SK-N-DZ (cell line): Measurements from ENCODE around the gene STUB1.

Experiments used
- DNase-seq: peaks from one replicate; pipeline ENCODE4 v3.0.0-alpha.2; 2015; ENCODE audit warnings: low spot score

The STUB1 gene

GRCh38 chr16:724188-725040 lies 44.2 kb downstream of the STUB1 start:
- no peak for DNase-seq

- no peak for DNase-seq
Measured at GRCh38 chr16:725041-725376, 44.8 kb downstream of the STUB1 start.

DNA sequence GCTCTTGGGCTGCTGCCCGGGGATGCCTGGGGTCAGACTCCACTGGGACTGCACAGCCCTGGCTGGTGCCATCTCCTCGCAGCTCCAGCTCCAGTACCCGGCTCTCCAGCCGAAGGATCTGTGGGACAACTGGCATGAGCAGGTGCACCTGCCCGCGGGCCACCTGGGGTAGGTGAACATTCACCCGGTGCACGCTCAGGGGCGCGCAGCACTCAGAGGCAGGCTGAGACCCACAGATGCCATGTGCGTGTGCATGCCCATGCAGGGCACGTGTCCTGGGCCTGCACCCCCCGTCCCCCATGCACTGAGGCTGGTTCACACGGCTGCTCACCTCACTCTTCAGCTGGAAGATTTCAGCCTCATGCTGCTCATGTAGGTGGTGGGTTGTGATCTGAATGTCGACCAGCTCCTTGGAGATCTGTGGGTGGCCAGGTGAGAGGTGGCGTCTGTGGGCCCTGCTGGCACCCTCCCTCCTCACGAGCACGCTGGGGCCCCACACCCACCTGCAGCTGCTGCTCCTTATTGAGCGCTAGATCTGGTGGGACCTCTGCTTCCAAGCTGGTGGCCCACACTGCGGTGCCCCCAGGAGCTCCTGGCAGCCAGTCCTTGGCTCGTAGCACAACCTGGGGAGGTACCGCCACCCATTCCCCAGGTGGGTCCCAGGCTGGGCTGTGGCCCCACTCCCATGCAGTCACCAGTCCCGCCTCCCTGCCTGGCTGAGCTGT lies 45.4 kb downstream of the STUB1 start:
- DNase-seq: no peak

GRCh38 chr16:726188-726437 lies 45.9 kb downstream of the STUB1 start:
- DNase-seq: no peak

DNA sequence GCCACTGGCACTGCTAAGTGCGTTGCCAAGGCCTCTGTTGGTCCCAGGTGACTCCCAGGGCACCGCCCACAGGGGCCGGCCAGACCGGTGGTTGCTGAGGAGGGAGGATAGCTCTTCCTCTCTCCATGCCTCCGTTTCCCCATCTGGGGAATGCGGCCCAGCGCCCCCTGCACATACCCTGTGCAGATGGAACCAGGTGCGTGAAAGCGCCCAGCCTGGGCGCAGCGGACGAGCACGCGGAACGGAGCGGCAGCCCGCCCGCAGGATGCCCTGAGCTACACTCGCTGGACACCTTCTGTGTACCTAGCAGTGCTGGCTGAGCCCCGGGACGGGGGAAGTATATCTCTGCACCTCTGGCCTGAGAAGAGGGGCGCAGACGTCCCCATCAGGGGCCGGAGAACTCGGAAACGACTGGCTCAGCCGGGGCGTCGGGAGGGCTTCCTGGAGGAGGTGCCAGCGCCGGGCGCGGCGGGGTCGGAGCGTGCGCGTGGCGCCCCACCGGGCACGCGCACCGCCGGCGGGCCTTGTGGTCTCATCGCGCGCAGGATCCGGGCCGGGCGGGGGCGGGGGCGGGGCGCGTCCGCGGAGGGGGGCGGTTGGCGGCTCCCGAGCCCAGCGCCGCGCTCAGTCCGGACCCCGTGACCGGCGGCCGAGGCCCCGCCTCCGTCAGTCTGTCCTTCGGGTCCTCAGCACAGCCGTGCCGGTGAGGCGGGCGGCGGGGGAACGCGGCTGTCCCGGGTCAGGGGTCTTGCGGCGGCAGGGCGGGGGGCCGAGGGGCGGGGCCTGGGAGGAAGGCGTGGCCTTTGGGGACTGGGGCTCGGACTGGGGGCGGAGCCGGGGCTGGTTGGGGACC lies 46.5 kb downstream of the STUB1 start, which contains the start of the genes CCDC78 and HAGHL:
CCDC78 (minus strand) TSS at position 6 of the 853 bp plus-strand sequence. CDS start 76 bp downstream, outside the sequence.
HAGHL (plus strand) TSS at position 669 of the 853 bp plus-strand sequence. CDS start 404 bp downstream, outside the sequence.
- DNase-seq: no peak

- DNase-seq: no peak
Measured at GRCh38 chr16:727291-727977, 47.2 kb downstream of the STUB1 start.

GRCh38 chr16:728131-728889 lies 48.1 kb downstream of the STUB1 start:
- peak; percentile 83 for DNase-seq

DNA sequence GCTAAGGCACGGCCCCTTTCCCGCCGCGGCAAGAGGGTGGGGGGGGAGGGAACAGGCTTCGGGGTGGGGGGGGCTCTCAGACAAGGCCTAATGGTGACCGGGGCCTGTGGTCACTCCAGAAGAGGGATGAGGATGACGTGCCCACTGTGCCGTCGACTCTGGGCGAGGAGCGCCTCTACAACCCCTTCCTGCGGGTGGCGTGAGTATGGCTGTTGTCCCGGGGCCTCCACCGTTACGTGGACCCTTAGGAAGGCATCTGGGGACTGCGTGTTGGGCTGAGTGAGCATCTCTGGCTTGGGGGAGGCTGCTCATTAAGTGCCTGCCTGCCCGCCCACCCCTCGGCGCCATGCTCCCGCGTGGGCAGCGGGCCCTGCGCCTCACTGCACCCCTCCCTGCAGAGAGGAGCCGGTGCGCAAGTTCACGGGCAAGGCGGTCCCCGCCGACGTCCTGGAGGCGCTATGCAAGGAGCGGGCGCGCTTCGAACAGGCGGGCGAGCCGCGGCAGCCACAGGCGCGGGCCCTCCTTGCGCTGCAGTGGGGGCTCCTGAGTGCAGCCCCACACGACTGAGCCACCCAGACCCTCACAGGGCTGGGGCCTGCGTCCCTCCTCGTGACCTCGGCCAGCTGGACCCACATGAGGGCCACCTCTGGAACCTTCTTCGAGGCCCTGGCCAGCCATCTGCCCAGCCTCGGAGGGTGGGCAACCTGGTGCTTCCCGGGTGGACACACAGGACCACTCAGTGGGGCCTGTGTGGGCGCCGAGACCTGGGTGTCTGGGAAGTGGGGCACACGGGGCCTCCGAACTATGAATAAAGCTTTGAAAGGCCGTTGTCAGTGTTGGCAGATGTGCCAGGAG lies 48.9 kb downstream of the STUB1 start:
- no peak for DNase-seq

DNA sequence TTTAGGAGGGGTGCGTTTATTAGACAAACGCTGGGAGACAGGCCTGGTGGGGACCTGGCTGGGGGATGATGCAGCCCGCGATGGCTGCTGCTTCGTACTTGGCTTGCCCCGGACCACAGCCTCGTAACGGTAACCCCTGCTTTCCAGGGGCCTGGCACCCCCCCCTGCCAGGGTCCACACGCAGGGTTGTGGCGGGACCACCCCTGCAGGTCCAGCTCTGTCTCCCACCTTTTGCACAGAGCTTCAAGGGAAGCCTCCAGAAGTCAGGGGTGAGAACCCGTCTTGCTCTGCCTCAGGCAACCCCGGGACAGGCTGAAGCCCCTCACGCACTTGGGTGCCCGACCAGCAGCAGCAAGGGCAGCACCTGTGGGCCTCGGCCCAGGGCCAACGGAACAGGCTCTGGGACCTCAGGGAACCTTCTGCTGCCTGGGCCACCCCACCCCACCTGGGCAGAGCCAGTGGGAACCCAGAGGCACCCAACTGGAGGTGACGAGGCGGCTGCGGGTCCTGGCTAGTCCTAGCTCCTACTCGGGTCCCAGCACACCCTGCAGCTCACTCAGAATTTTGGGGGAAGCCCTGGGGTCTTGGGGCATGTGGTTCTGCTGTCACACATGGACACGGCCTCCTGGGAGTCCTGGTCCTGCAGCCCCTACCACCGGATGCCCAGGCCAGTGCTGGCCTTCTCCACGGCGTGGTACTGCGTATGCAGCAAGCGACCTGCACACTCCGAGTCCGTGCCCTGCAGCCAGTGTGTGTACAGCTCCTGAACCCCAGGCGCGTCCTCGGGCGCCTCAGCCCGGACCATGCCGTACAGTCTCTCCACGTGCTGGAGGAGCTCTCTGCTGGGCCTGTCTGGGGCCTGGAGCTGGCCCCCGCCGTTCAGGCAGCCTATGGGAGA lies 49.8 kb downstream of the STUB1 start:
- no peak for DNase-seq

DNA sequence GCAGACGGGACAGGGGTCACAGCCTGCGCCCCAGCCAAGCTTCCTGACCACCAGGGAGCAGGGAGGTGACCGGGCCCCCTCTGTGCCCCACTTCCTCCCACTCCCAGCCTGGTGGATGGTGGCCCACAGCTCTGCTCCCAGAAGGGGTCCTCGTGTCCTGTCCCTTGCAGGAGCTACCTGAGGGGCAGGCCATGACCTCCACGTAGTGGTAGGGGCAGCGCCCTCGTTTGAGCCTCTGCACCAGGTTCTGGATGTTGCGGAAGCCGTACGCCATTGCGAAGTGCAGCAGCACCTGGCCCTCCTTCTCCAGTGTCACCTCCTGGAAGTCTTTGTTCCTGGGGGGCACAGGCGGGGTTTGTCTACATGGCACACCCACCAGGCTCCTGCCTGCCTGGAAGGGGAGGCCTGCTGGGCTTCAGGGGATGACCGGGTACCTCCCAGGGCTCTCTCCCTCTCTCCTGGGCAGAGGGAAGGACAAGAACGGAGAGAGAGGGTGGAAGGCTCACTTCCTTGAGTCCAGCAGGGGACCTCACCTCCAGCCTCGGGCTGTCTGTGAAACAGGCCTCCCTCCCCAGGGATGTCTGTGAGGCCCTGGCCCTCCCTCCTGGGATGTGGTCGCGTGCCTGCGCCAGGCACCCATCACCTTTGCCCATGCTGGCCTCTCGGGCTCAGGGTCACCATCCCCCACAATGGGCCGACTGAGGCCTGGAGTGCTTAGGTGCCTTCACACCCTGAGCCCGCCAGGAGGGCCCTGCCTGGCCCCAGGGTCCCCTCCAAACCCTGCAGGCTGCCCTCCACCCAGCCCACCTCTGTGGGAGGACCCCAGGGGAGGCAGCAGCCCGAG lies 50.7 kb downstream of the STUB1 start:
- no peak for DNase-seq

DNA sequence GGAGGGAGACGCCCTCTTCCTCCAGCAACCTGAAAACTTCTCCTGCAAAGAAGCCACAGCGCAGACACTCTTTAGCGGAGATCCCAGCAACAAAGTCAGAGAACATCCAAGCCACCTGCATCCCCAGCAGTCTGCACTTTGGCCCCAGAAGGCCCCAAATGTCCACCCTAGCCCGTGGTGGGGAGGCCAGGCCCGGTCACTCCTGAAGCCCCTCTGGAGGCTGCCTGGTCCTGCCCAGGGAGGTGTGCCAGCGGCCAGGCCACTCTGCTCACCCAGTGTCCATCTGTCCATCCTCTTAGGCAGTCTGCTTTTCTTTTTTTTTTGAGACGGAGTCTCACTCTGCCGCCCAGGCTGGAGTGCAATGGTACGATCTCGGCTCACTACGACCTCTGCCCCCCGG lies 52.1 kb downstream of the STUB1 start:
- DNase-seq: no peak
